Lung (tissue), 12 donors: Measurements from ENCODE around the gene ZNF486. TPM values are rescaled to one million over a fixed set of nuclear protein-coding genes. Genes with fewer than 3 reads are reported as not detected.
A peak's percentile ranks its signal among the peaks of the same experiment; 100 is the strongest.

ENCODE experiments used
- ATAC-seq: fragments of 200-7000 bp; cut with Tn5 transposase; one replicate; pipeline ENCODE4 v1.9.1; 2020; ENCODE audit warnings: moderate number of reproducible peaks; ENCODE audit not compliant: insufficient read depth, low FRiP score
- DNase-seq, 3 donors: peaks; one replicate each; pipeline ENCODE4 v3.0.0-alpha.2; 2013 to 2017
- H3K27ac ChIP-seq, 2 donors: one replicate each; pipeline ENCODE4 v1.5.1; 2013; ENCODE audit warnings: mild to moderate bottlenecking in 2 of 2, moderate library complexity in 2 of 2, control low read depth in 1 of 2, inconsistent platforms in 1 of 2, low read depth in 1 of 2, low read length in 1 of 2
- H3K27me3 ChIP-seq, 3 donors: one replicate each; pipeline ENCODE4 v1.5.1; 2013; ENCODE audit warnings: low read length in 2 of 3; ENCODE audit not compliant: control insufficient read depth in 3 of 3, insufficient read depth in 3 of 3
- H3K36me3 ChIP-seq, 4 donors: one replicate each; pipeline ENCODE4 v1.5.1; 2013; ENCODE audit warnings: low read length in 4 of 4, mild to moderate bottlenecking in 1 of 4, moderate library complexity in 1 of 4; ENCODE audit not compliant: control insufficient read depth in 4 of 4, insufficient read depth in 4 of 4
- H3K4me1 ChIP-seq, 5 donors: one replicate each; pipeline ENCODE4 v1.5.1; 2013; ENCODE audit warnings: low read length in 5 of 5, mild to moderate bottlenecking in 2 of 5, moderate library complexity in 1 of 5; ENCODE audit not compliant: control insufficient read depth in 5 of 5, insufficient read depth in 5 of 5
- H3K4me3 ChIP-seq: one replicate; pipeline ENCODE4 v1.5.1; 2013; ENCODE audit warnings: mild to moderate bottlenecking, control low read depth, moderate library complexity
- H3K9ac ChIP-seq, 2 donors: one replicate each; pipeline ENCODE4 v1.5.1; 2013; ENCODE audit warnings: low read length in 2 of 2, control low read depth in 1 of 2; ENCODE audit not compliant: insufficient read depth in 1 of 2
- H3K9me3 ChIP-seq, 4 donors: one replicate each; pipeline ENCODE4 v1.5.1; 2013; ENCODE audit warnings: low read length in 3 of 4, mild to moderate bottlenecking in 1 of 4, moderate library complexity in 1 of 4; ENCODE audit not compliant: control insufficient read depth in 4 of 4, insufficient read depth in 3 of 4
- CTCF ChIP-seq: IDR thresholded peaks from 2 replicates; pipeline ENCODE4 v1.5.1; 2012; ENCODE audit warnings: mild to moderate bottlenecking; ENCODE audit errors: control extremely low read depth, extremely low read depth
- WGBS, 2 donors: extraction: QIAGEN DNeasy Blood & Tissue Kit; methylation state at CpG; one replicate each; pipeline ENCODE4 v1.1.7; 2013; 5-methylcytosine and 5-hydroxymethylcytosine counted together
- polyA plus RNA-seq, 2 donors: library from polyadenylated mRNA; stranded (reverse); fragments of 200-250 nt; gene quantifications; one replicate each; pipeline ENCODE4 v1.2.1, GENCODE V29; 2013
- total RNA-seq, 2 donors: library from RNA; depleted of rRNA in 1 of 2; stranded (reverse); fragments of >200 nt in 1 of 2; gene quantifications; one replicate each; pipeline ENCODE4 v1.2.1, GENCODE V29; 2014 to 2021
- donor health status: control.
- donor health status: control.
- donor health status: Bipolar disorder and iron deficiency.
- donor health status: healthy.
- donor health status: DM: yes; HTN: yes; CAD: no.

Gene ZNF486
- total and polyA plus RNA-seq, 4 donors, result 2.3 to 23.9 (median 3.9) TPM

- H3K27me3 ChIP-seq, result no peaks in the 10 kb centered on the region
Observed at GRCh38 chr19:20162821-20163220, 4.2 kb upstream of the ZNF486 start.

GRCh38 chr19:20164456-20164855, 2.6 kb upstream of the ZNF486 start:
- H3K9ac ChIP-seq, result no peak overlapping the region
- H3K9me3 ChIP-seq, result peaks cover 0 to 3% (median 0%) of the 10 kb centered on the region in 4 donors
- H3K27ac ChIP-seq, result no peak overlapping the region
- H3K36me3 ChIP-seq, result no peaks in the 10 kb centered on the region
- no peak overlapping the region for H3K4me3 ChIP-seq
- no peak for TF ChIP-seq CTCF
- no peaks in the 10 kb centered on the region for H3K27me3 ChIP-seq
- H3K4me1 ChIP-seq, result peaks cover 0 to 4% (median 0%) of the 10 kb centered on the region in 5 donors
- DNase-seq (no peak), ATAC-seq (no peak)
- 69 to 80% methylated on average over 1 of the region's 1 CpG for WGBS, 2 donors

More at GRCh38 chr19:20162821-20163220, 4.2 kb upstream of the ZNF486 start:
- Histone ChIP-seq H3K9ac (no peak overlapping the region), H3K4me1 (peaks cover 0 to under 1% (median 0%) of the 10 kb centered on the region in 5 donors), H3K9me3 (peaks cover 0 to 3% (median 0%) of the 10 kb centered on the region in 4 donors), H3K27ac (no peak overlapping the region), H3K36me3 (no peaks in the 10 kb centered on the region), H3K4me3 (no peak overlapping the region)
- TF ChIP-seq CTCF, result no peak
- no peak for DNase-seq
- ATAC-seq, result no peak
- 58 to 63% methylated on average over 3 of the region's 3 CpGs for WGBS, 2 donors

- H3K36me3 ChIP-seq, result no peaks in the 10 kb centered on the region
- ATAC-seq (no peak), DNase-seq (peak; percentile 74 to 87 (median 81))
- peaks cover 0 to 4% (median 0%) of the 10 kb centered on the region in 5 donors for H3K4me1 ChIP-seq
- 67 to 85% methylated on average over 7 of the region's 7 CpGs for WGBS, 2 donors
- TF ChIP-seq CTCF, result no peak
- no peaks in the 10 kb centered on the region for H3K27me3 ChIP-seq
- H3K9ac ChIP-seq, result no peak overlapping the region
- peaks cover 0 to 3% (median 0%) of the 10 kb centered on the region in 4 donors for H3K9me3 ChIP-seq
- no peak overlapping the region for H3K27ac ChIP-seq
- H3K4me3 ChIP-seq, result no peak overlapping the region
Observed at GRCh38 chr19:20165971-20166592, 932 bp upstream of the ZNF486 start.
